IPS DF 19.7 (cell line): ENCODE data around the gene PXDN.
"Not testable (repeated sequence)": the region's sequence is repeated elsewhere in the genome, so short reads cannot be mapped to it uniquely, and the experiment has no call there.

Experiments used
- DNase-seq: peaks from one replicate; pipeline ENCODE4 v3.0.0-alpha.2; 2013; ENCODE audit warnings: low read depth, low spot score

Gene PXDN

GRCh38 chr2:1722692-1723091 is 21.6 kb downstream of the PXDN start:
- no peak for DNase-seq

- no peak for DNase-seq
Observed at GRCh38 chr2:1721706-1722646, 22.3 kb downstream of the PXDN start.

GRCh38 chr2:1718339-1719220 is 25.7 kb downstream of the PXDN start:
- DNase-seq, result no peak

GRCh38 chr2:1717113-1717512 is 27.2 kb downstream of the PXDN start:
- no peak for DNase-seq

- DNase-seq, result no peak
Observed at GRCh38 chr2:1716441-1716840, 27.9 kb downstream of the PXDN start.

- not testable (repeated sequence) for DNase-seq
Observed at GRCh38 chr2:1716014-1716305, 28.4 kb downstream of the PXDN start.

- DNase-seq, result no peak
Observed at GRCh38 chr2:1715184-1716013, 28.9 kb downstream of the PXDN start.

GRCh38 chr2:1714291-1715064 is 29.8 kb downstream of the PXDN start:
- no peak for DNase-seq

- DNase-seq, result no peak
Observed at GRCh38 chr2:1713839-1714236, 30.5 kb downstream of the PXDN start.

GRCh38 chr2:1713142-1713838 is 31.0 kb downstream of the PXDN start:
- no peak for DNase-seq

GRCh38 chr2:1709946-1710560 is 34.3 kb downstream of the PXDN start:
- DNase-seq, result no peak

- DNase-seq, result no peak
Observed at GRCh38 chr2:1709335-1709605, 35.0 kb downstream of the PXDN start.

GRCh38 chr2:1708476-1709334 is 35.6 kb downstream of the PXDN start:
- no peak for DNase-seq

GRCh38 chr2:1707771-1708418 is 36.4 kb downstream of the PXDN start:
- DNase-seq, result no peak

- DNase-seq, result not testable (repeated sequence)
Observed at GRCh38 chr2:1706089-1706841, 38.0 kb downstream of the PXDN start.

- DNase-seq, result no peak
Observed at GRCh38 chr2:1705557-1706076, 38.7 kb downstream of the PXDN start.

- DNase-seq, result no peak
Observed at GRCh38 chr2:1704631-1705556, 39.4 kb downstream of the PXDN start.
